Caco-2 (cell line): ENCODE measurements around the gene SVOP. TPM values are rescaled to one million over a fixed set of nuclear protein-coding genes. Genes with fewer than 3 reads are reported as not detected.
"Not testable (repeated sequence)": the region's sequence is repeated elsewhere in the genome, so short reads cannot be mapped to it uniquely, and the experiment has no call there.

ENCODE experiments used
- BruUV-seq: library from RNA; stranded (reverse); fragments of 400-500 nt; replicated peaks from 2 replicates; lab custom pipeline; 2021; lab: Mats Ljungman, UMichigan
- CTCF ChIA-PET: fragments of 300-600 bp; sonication (Branson Sonifier 250); formaldehyde crosslinking; loops from one replicate; lab custom pipeline; 2022; ENCODE audit warnings: antibody characterized with exemption; lab: Charles Lee
- POLR2A ChIA-PET: fragments of 300-600 bp; sonication (Branson Sonifier 250); formaldehyde crosslinking; loops from one replicate; lab custom pipeline; 2022; ENCODE audit warnings: antibody characterized with exemption; lab: Charles Lee
- DNase-seq, 2 experiments: peaks; one replicate each; pipeline versions ENCODE4 v3.0.0 to v3.0.0-alpha.2; 2020 to 2022
- H3K27me3 ChIP-seq: replicated peaks from 2 replicates; pipeline ENCODE4 v1.6.0; 2011; ENCODE audit warnings: low read length; ENCODE audit not compliant: control insufficient read depth, insufficient read depth
- H3K36me3 ChIP-seq: 2 replicates; pipeline ENCODE4 v1.5.1; 2011; ENCODE audit warnings: low read length; ENCODE audit not compliant: control insufficient read depth, insufficient read depth
- H3K4me1 ChIP-seq: fragments of 250-450 bp; sonication (Bioruptor Pico); 2 replicates; pipeline ENCODE4 v1.5.1; 2020; ENCODE audit warnings: mild to moderate bottlenecking
- H3K4me3 ChIP-seq: 2 replicates; pipeline ENCODE4 v1.5.1; 2011; ENCODE audit warnings: low read depth, mild to moderate bottlenecking, control low read depth, low read length
- H3K9me3 ChIP-seq: fragments of 250-450 bp; sonication (Bioruptor Pico); 2 replicates; pipeline ENCODE4 v1.5.1; 2020; ENCODE audit warnings: mild to moderate bottlenecking, moderate library complexity
- H3K27ac Mint-ChIP-seq: one replicate; pipeline ENCODE4 v1.8.0; 2022; ENCODE audit warnings: mixed read lengths; ENCODE audit not compliant: unreplicated experiment
- H3K27me3 Mint-ChIP-seq: one replicate; pipeline ENCODE4 v1.8.0; 2022; ENCODE audit warnings: mixed read lengths; ENCODE audit not compliant: insufficient read depth, unreplicated experiment
- H3K36me3 Mint-ChIP-seq: one replicate; pipeline ENCODE4 v1.8.0; 2022; ENCODE audit warnings: mild to moderate bottlenecking, mixed read lengths; ENCODE audit not compliant: insufficient read depth, unreplicated experiment
- H3K4me1 Mint-ChIP-seq: one replicate; pipeline ENCODE4 v1.8.0; 2022; ENCODE audit warnings: low read depth, mixed read lengths; ENCODE audit not compliant: unreplicated experiment
- H3K4me3 Mint-ChIP-seq: one replicate; pipeline ENCODE4 v1.8.0; 2022; ENCODE audit warnings: mild to moderate bottlenecking, moderate library complexity, mixed read lengths; ENCODE audit not compliant: unreplicated experiment
- H3K9me3 Mint-ChIP-seq: one replicate; pipeline ENCODE4 v1.8.0; 2022; ENCODE audit warnings: mixed read lengths; ENCODE audit not compliant: unreplicated experiment
- intact Hi-C: fragments of 100-400 bp; cut with micrococcal nuclease; formaldehyde crosslinking; loops from one replicate; pipeline ENCODE4 v1.10.0; 2022; ENCODE audit not compliant: unreplicated experiment
- total RNA-seq: library from RNA; stranded (reverse); gene quantifications from 2 replicates; pipeline ENCODE4 v1.2.3, GENCODE V29; 2022
- TF ChIP-seq, protein P1 (sequence below), 2 experiments: fragments of 200-600 bp in 1 of 2; IDR thresholded peaks; 1 replicate in 1 of 2; 2 replicates in 1 of 2; pipeline versions ENCODE4 v1.5.1 to v1.8.0; 2011 to 2022; ENCODE audit warnings: antibody characterized with exemption in 1 of 2, control low read depth in 1 of 2, inconsistent platforms in 1 of 2, low read depth in 1 of 2, low read length in 1 of 2, mild to moderate bottlenecking in 1 of 2, moderate library complexity in 1 of 2; ENCODE audit not compliant: insufficient read depth in 1 of 2, severe bottlenecking in 1 of 2, unreplicated experiment in 1 of 2

SVOP gene
- total RNA-seq, 1 experiment from 2014 or later, result 0.09 TPM

DNA sequence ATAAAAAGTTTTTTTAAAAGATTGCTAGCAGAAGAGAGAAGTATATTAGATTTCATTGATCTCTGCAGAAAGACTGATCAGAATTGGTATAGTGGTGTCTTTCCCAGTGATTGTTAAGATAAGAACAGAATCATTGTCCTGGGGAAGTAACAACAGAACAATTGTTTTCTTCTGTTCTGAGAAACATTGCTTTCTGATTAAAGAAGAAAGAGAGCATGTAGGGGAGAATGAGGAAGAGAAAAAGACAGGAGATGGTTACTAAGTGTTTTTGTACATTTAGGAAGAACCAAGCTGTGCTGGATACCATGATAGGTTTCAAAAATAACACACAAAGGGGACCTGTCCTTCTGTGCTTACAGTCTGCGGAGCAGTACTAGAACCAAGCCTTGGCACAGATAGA lies 36.5 kb upstream of the SVOP start:
- H3K27ac Mint-ChIP-seq, result no peak overlapping the region
- peaks cover 10% of the 10 kb centered on the region for H3K4me1 Mint-ChIP-seq
- ChIA-PET CTCF (no interaction called here), POLR2A (no interaction called here)
- H3K9me3 Mint-ChIP-seq, result no peaks in the 10 kb centered on the region
- TF ChIP-seq, protein P1, sequence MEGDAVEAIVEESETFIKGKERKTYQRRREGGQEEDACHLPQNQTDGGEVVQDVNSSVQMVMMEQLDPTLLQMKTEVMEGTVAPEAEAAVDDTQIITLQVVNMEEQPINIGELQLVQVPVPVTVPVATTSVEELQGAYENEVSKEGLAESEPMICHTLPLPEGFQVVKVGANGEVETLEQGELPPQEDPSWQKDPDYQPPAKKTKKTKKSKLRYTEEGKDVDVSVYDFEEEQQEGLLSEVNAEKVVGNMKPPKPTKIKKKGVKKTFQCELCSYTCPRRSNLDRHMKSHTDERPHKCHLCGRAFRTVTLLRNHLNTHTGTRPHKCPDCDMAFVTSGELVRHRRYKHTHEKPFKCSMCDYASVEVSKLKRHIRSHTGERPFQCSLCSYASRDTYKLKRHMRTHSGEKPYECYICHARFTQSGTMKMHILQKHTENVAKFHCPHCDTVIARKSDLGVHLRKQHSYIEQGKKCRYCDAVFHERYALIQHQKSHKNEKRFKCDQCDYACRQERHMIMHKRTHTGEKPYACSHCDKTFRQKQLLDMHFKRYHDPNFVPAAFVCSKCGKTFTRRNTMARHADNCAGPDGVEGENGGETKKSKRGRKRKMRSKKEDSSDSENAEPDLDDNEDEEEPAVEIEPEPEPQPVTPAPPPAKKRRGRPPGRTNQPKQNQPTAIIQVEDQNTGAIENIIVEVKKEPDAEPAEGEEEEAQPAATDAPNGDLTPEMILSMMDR (IDR thresholded peaks at IDR 0.05; ENCODE audit: insufficient read depth in 1 of 2, low read depth in 1 of 2, low read length in 1 of 2, severe bottlenecking in 1 of 2, unreplicated experiment in 1 of 2), result no peak
- no peak overlapping the region for H3K4me3 Mint-ChIP-seq
- BruUV-seq, result no TSS peak
- Histone ChIP-seq H3K4me3 (no peak overlapping the region), H3K27me3 (no peaks in the 10 kb centered on the region), H3K9me3 (no peaks in the 10 kb centered on the region), H3K36me3 (no peaks in the 10 kb centered on the region), H3K4me1 (0 out of 2 replicates have a peak, but pooled peaks cover 9% of the 10 kb centered on the region)
- no peaks in the 10 kb centered on the region for H3K27me3 Mint-ChIP-seq
- no peaks in the 10 kb centered on the region for H3K36me3 Mint-ChIP-seq
- DNase-seq, result no peak
- intact Hi-C loops, result no loop called here

DNA sequence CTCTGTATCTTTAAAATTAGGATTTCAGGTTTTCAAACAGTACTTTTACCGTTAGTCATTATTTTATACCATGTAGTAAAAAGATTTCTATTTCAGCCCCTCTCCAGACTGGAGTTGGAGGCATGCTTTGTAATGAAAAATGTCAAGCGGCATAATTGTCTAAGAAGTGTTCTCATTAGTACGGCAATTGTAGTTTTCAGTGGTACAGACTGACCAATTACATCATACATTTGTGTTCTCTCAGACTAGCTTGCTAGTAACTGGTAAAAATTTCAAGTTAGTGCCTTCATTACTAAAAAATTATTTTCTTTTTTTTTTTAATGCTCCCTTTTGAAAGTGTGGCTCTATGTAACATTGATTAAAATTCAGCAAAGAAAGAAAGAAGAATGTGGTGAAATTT lies 36.0 kb upstream of the SVOP start:
- intact Hi-C loops, result no loop called here
- no peak overlapping the region for H3K4me3 ChIP-seq
- Mint-ChIP-seq H3K9me3 (no peaks in the 10 kb centered on the region), H3K27me3 (no peaks in the 10 kb centered on the region), H3K27ac (no peak overlapping the region), H3K4me1 (peaks cover 10% of the 10 kb centered on the region), H3K36me3 (no peaks in the 10 kb centered on the region), H3K4me3 (no peak overlapping the region)
- no TSS peak for BruUV-seq
- no peaks in the 10 kb centered on the region for H3K9me3 ChIP-seq
- TF ChIP-seq, protein P1 (IDR thresholded peaks at IDR 0.05; ENCODE audit: insufficient read depth in 1 of 2, low read depth in 1 of 2, low read length in 1 of 2, severe bottlenecking in 1 of 2, unreplicated experiment in 1 of 2), result no peak
- no peaks in the 10 kb centered on the region for H3K27me3 ChIP-seq
- 0 out of 2 replicates have a peak, but pooled peaks cover 9% of the 10 kb centered on the region for H3K4me1 ChIP-seq
- POLR2A ChIA-PET, result no interaction called here
- CTCF ChIA-PET, result no interaction called here
- DNase-seq, result no peak
- no peaks in the 10 kb centered on the region for H3K36me3 ChIP-seq

DNA sequence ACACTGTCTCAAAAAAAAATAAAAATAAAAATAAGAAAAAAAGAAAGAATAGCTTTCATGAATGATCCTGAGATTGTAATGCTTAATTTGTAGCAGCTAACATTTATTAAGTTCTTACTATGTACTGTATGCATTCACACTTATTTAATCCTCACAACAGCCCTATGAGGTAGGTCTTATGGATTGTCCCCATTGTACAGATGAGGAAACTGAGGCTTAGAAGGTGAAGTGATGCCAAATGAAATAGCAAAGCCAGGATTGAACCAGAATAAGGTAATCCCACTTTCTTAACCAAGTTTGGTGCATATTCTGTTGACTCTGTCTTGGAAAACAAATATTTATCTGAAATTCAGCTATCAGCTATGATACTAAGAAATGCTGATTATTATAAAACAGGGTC lies 33.7 kb upstream of the SVOP start:
- intact Hi-C loops, result no loop called here
- DNase-seq, result no peak
- Mint-ChIP-seq H3K27me3 (no peaks in the 10 kb centered on the region), H3K27ac (no peak overlapping the region), H3K36me3 (no peaks in the 10 kb centered on the region), H3K4me1 (peaks cover 10% of the 10 kb centered on the region), H3K9me3 (no peaks in the 10 kb centered on the region), H3K4me3 (no peak overlapping the region)
- H3K4me1 ChIP-seq, result 0 out of 2 replicates have a peak, but pooled peaks cover 9% of the 10 kb centered on the region
- no peak overlapping the region for H3K4me3 ChIP-seq
- no TSS peak for BruUV-seq
- CTCF ChIA-PET, result interaction anchor here (0.6 to 1.0 kb wide), 2 partner anchors 39 to 723 kb away, joined by 3 read pairs; partner anchors contain the start of gene ALKBH2
- no peaks in the 10 kb centered on the region for H3K36me3 ChIP-seq
- no peaks in the 10 kb centered on the region for H3K27me3 ChIP-seq
- no peaks in the 10 kb centered on the region for H3K9me3 ChIP-seq
- TF ChIP-seq, protein P1 (IDR thresholded peaks at IDR 0.05; ENCODE audit: insufficient read depth in 1 of 2, low read depth in 1 of 2, low read length in 1 of 2, severe bottlenecking in 1 of 2, unreplicated experiment in 1 of 2), result no peak
- POLR2A ChIA-PET, result no interaction called here

DNA sequence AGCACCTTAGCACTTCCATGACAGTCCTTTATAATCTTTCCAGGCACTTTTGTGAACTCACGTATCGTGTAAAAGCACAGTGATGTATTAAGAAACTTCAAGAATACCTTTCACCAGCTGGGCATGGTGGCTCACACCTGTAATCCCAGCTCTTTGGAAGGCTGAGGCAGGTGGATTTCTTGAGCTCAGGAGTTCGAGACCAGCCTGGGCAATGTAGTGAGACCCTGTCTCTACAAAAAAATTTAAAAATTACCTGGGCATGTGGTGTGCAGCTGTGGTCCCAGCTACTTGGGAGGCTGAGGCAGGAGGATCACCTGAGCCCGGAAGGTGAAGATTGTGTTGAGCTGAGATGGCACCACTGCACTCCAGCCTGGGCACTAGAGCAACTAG lies 33.3 kb upstream of the SVOP start:
- not testable (repeated sequence) for BruUV-seq, H3K4me3 ChIP-seq

More for the DNA sequence above, 33.3 kb upstream of the SVOP start:
- H3K27me3 Mint-ChIP-seq, H3K4me1 ChIP-seq, H3K9me3 Mint-ChIP-seq, DNase-seq, H3K4me1 Mint-ChIP-seq, H3K36me3 Mint-ChIP-seq, H3K27me3 ChIP-seq, H3K9me3 ChIP-seq, intact Hi-C loops, H3K36me3 ChIP-seq, POLR2A ChIA-PET: not testable (repeated sequence)
- peak overlapping the region; percentile 88 for H3K27ac Mint-ChIP-seq
- peak overlapping the region; percentile 96 for H3K4me3 Mint-ChIP-seq
- CTCF ChIA-PET, result interaction anchor here (0.6 to 1.0 kb wide), 2 partner anchors 39 to 724 kb away, joined by 3 read pairs; partner anchors contain the start of gene ALKBH2
